ENCODE data around the gene SDS.

Gene SDS

GRCh38 chr12:113424915-113425823 is 21.5 kb upstream of the SDS start:
- DNase-seq = peak; percentile 57

GRCh38 chr12:113424456-113424855 is 20.8 kb upstream of the SDS start:
- no peak for DNase-seq

GRCh38 chr12:113422886-113423669 is 19.4 kb upstream of the SDS start:
- no peak for DNase-seq

GRCh38 chr12:113422030-113422885 is 18.6 kb upstream of the SDS start, which contains the start of gene SDSL:
Gene SDSL (plus strand): TSS chr12:113422380. CDS start chr12:113427983, 5,603 bp downstream.
- no peak for DNase-seq

GRCh38 chr12:113420996-113421595 is 17.4 kb upstream of the SDS start:
- no peak for DNase-seq

GRCh38 chr12:113418213-113418879 is 14.7 kb upstream of the SDS start:
- no peak for DNase-seq

- DNase-seq = no peak
These were observed 12.5 kb upstream of the SDS start for GRCh38 chr12:113416091-113416754.

GRCh38 chr12:113414519-113415038 is 10.9 kb upstream of the SDS start:
- DNase-seq = no peak

GRCh38 chr12:113413488-113413939 is 9.8 kb upstream of the SDS start:
- no peak for DNase-seq

- DNase-seq = no peak
These were observed 5.9 kb upstream of the SDS start for GRCh38 chr12:113409462-113410124.

GRCh38 chr12:113408756-113409298 is 5.1 kb upstream of the SDS start:
- no peak for DNase-seq

GRCh38 chr12:113407931-113408600 is 4.4 kb upstream of the SDS start:
- DNase-seq = no peak

- no peak for DNase-seq
These were observed 2.0 kb upstream of the SDS start for GRCh38 chr12:113405694-113406093.

GRCh38 chr12:113402586-113403260 is 964 bp downstream of the SDS start:
- no peak for DNase-seq

GRCh38 chr12:113401066-113402000 is 2.4 kb downstream of the SDS start:
- no peak for DNase-seq

GRCh38 chr12:113400362-113400761 is 3.3 kb downstream of the SDS start:
- no peak for DNase-seq

- DNase-seq = no peak
These were observed 4.2 kb downstream of the SDS start for GRCh38 chr12:113399490-113399889.
